Tibial artery (tissue), 4 donors: ENCODE measurements around the gene BOLA1.

Source experiments
- DNase-seq, 2 donors: peaks; one replicate each; pipeline ENCODE4 v3.0.0-alpha.2; 2019
- H3K27ac ChIP-seq, 2 donors: fragments of 200-600 bp; sonication (generic) in 1 of 2; 1 replicate in 1 of 2; 2 replicates in 1 of 2; pipeline ENCODE4 v1.5.1; 2018 to 2019; ENCODE audit warnings: mild to moderate bottlenecking in 1 of 2
- H3K27me3 ChIP-seq, 2 donors: fragments of 200-600 bp; sonication (generic) in 1 of 2; one replicate each; pipeline versions ENCODE4 v1.5.1 to v1.6.0; 2016 to 2019
- H3K36me3 ChIP-seq, 3 donors: fragments of 200-600 bp; sonication (generic) in 2 of 3; one replicate each; pipeline ENCODE4 v1.5.1; 2016 to 2019; ENCODE audit warnings: mild to moderate bottlenecking in 2 of 3
- H3K4me1 ChIP-seq, 4 donors: fragments of 200-600 bp; sonication (generic) in 2 of 4; 1 replicate in 3 of 4; 2 replicates in 1 of 4; pipeline ENCODE4 v1.5.1; 2016 to 2019
- H3K4me3 ChIP-seq, 2 donors: fragments of 200-600 bp; sonication (generic) in 1 of 2; 1 replicate in 1 of 2; 2 replicates in 1 of 2; pipeline ENCODE4 v1.5.1; 2018 to 2019; ENCODE audit warnings: mild to moderate bottlenecking in 2 of 2
- H3K9me3 ChIP-seq, 3 donors: fragments of 200-600 bp; sonication (generic) in 1 of 3; one replicate each; pipeline ENCODE4 v1.5.1; 2016 to 2019
- CTCF ChIP-seq, 2 experiments: fragments of 200-600 bp in 1 of 2; fragments of 450-650 bp in 1 of 2; IDR thresholded peaks; one replicate each; pipeline ENCODE4 v1.5.1; 2017 to 2019; ENCODE audit warnings: antibody characterized with exemption in 2 of 2, mild to moderate bottlenecking in 1 of 2, moderate library complexity in 1 of 2
- intact Hi-C: fragments of 100-400 bp; cut with DNase I; formaldehyde crosslinking; loops from one replicate; pipeline ENCODE4 v1.15.0; 2023; ENCODE audit warnings: low total_unique reads

Gene BOLA1

GRCh38 chr1:149925345-149925744 is 26.0 kb downstream of the BOLA1 start:
- H3K27ac ChIP-seq, result no peak overlapping the region
- intact Hi-C loops, result loop anchor here (5.0 kb wide), 1 partner anchor 33 kb away; no protein-coding TSS in a partner anchor
- H3K4me1 ChIP-seq, result peaks cover 0 to 40% (median 24%) of the 10 kb centered on the region in 4 donors
- DNase-seq, result no peak
- H3K9me3 ChIP-seq, result no peaks in the 10 kb centered on the region
- TF ChIP-seq CTCF (IDR thresholded peaks at IDR 0.05), result no peak
- peaks cover 49 to 62% (median 50%) of the 10 kb centered on the region in 3 donors for H3K36me3 ChIP-seq
- no peak overlapping the region for H3K4me3 ChIP-seq
- no peaks in the 10 kb centered on the region for H3K27me3 ChIP-seq

GRCh38 chr1:149925751-149926150 is 26.4 kb downstream of the BOLA1 start:
- intact Hi-C loops, result loop anchor here (5.0 kb wide), 1 partner anchor 33 kb away; no protein-coding TSS in a partner anchor
- no peak overlapping the region for H3K27ac ChIP-seq
- no peaks in the 10 kb centered on the region for H3K27me3 ChIP-seq
- peaks cover 53 to 66% (median 54%) of the 10 kb centered on the region in 3 donors for H3K36me3 ChIP-seq
- H3K4me1 ChIP-seq, result peaks cover 0 to 40% (median 24%) of the 10 kb centered on the region in 4 donors
- no peak for DNase-seq
- no peak overlapping the region for H3K4me3 ChIP-seq
- H3K9me3 ChIP-seq, result no peaks in the 10 kb centered on the region
- no peak for TF ChIP-seq CTCF (IDR thresholded peaks at IDR 0.05)

- peaks cover 54 to 71% (median 60%) of the 10 kb centered on the region in 3 donors for H3K36me3 ChIP-seq
- DNase-seq, result no peak
- no peak for TF ChIP-seq CTCF (IDR thresholded peaks at IDR 0.05)
- H3K9me3 ChIP-seq, result no peaks in the 10 kb centered on the region
- no peak overlapping the region for H3K27ac ChIP-seq
- intact Hi-C loops, result loop anchor here (5.0 kb wide), 1 partner anchor 34 kb away; no protein-coding TSS in a partner anchor
- peak overlapping the region in 1 of 2 donors; percentile 88 for H3K4me3 ChIP-seq
- no peaks in the 10 kb centered on the region for H3K27me3 ChIP-seq
- peaks cover 0 to 40% (median 24%) of the 10 kb centered on the region in 4 donors for H3K4me1 ChIP-seq
These were observed 26.9 kb downstream of the BOLA1 start for GRCh38 chr1:149926296-149926695.

GRCh38 chr1:149927056-149927562 is 27.7 kb downstream of the BOLA1 start:
- H3K27me3 ChIP-seq, result no peaks in the 10 kb centered on the region
- H3K4me3 ChIP-seq, result peak overlapping the region; percentile 84 to 88
- intact Hi-C loops, result loop anchor here (5.0 kb wide), 1 partner anchor 35 kb away; no protein-coding TSS in a partner anchor
- no peak for TF ChIP-seq CTCF (IDR thresholded peaks at IDR 0.05)
- peaks cover 54 to 76% (median 68%) of the 10 kb centered on the region in 3 donors for H3K36me3 ChIP-seq
- no peaks in the 10 kb centered on the region for H3K9me3 ChIP-seq
- DNase-seq, result no peak
- peaks cover 0 to 40% (median 24%) of the 10 kb centered on the region in 4 donors for H3K4me1 ChIP-seq
- H3K27ac ChIP-seq, result peak overlapping the region; percentile 88 to 89

- H3K4me3 ChIP-seq, result peak within 1 kb of the TSS; percentile 84 to 88
- H3K27ac ChIP-seq, result peak within 1 kb of the TSS; percentile 88 to 89
- peaks cover 48 to 76% (median 68%) of the 10 kb centered on the region in 3 donors for H3K36me3 ChIP-seq
- H3K4me1 ChIP-seq, result peaks cover 0 to 40% (median 24%) of the 10 kb centered on the region in 4 donors
- intact Hi-C loops, result loop anchor here (5.0 kb wide), 1 partner anchor 35 kb away; no protein-coding TSS in a partner anchor
- H3K9me3 ChIP-seq, result no peaks in the 10 kb centered on the region
- no peak for TF ChIP-seq CTCF (IDR thresholded peaks at IDR 0.05)
- DNase-seq, result peak; percentile 94 to 97
- H3K27me3 ChIP-seq, result no peaks in the 10 kb centered on the region
These were observed 28.4 kb downstream of the BOLA1 start, which contains the start of gene SF3B4 for GRCh38 chr1:149927563-149928400. TSS of gene SF3B4 (minus strand) at chr1:149927803. CDS start at chr1:149927759, 44 bp downstream.
